ENCODE measurements around the gene DNAH3. TPM values are rescaled to one million over a fixed set of nuclear protein-coding genes. Genes with fewer than 3 reads are reported as not detected.

DNAH3 gene
- total RNA-seq, 1 experiment from 2014 or later: 0.21 TPM

- no peaks in the 10 kb centered on the region for H3K27me3 Mint-ChIP-seq (ENCODE audit: unreplicated experiment)
- CTCF ChIA-PET: no interaction called here
- DNase-seq: no peak
- no peak overlapping the region for H3K27ac Mint-ChIP-seq (ENCODE audit: unreplicated experiment)
- no TSS peak for BruUV-seq (replicated peaks)
- TF ChIP-seq, protein P1, sequence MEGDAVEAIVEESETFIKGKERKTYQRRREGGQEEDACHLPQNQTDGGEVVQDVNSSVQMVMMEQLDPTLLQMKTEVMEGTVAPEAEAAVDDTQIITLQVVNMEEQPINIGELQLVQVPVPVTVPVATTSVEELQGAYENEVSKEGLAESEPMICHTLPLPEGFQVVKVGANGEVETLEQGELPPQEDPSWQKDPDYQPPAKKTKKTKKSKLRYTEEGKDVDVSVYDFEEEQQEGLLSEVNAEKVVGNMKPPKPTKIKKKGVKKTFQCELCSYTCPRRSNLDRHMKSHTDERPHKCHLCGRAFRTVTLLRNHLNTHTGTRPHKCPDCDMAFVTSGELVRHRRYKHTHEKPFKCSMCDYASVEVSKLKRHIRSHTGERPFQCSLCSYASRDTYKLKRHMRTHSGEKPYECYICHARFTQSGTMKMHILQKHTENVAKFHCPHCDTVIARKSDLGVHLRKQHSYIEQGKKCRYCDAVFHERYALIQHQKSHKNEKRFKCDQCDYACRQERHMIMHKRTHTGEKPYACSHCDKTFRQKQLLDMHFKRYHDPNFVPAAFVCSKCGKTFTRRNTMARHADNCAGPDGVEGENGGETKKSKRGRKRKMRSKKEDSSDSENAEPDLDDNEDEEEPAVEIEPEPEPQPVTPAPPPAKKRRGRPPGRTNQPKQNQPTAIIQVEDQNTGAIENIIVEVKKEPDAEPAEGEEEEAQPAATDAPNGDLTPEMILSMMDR (IDR thresholded peaks at IDR 0.05; ENCODE audit: unreplicated experiment): no peak
- H3K36me3 Mint-ChIP-seq (ENCODE audit: insufficient read depth, unreplicated experiment): peaks cover 27% of the 10 kb centered on the region
- H3K9me3 Mint-ChIP-seq (ENCODE audit: low read depth, unreplicated experiment): peaks cover 2% of the 10 kb centered on the region
- H3K4me3 Mint-ChIP-seq (ENCODE audit: low read depth, unreplicated experiment): no peak overlapping the region
- peaks cover 8% of the 10 kb centered on the region for H3K4me1 Mint-ChIP-seq (ENCODE audit: low read depth, unreplicated experiment)
- intact Hi-C loops (cut with micrococcal nuclease; ENCODE audit: unreplicated experiment): no loop called here
Observed at GRCh38 chr16:21183995-21184394, 33.3 kb upstream of the DNAH3 start.

DNA sequence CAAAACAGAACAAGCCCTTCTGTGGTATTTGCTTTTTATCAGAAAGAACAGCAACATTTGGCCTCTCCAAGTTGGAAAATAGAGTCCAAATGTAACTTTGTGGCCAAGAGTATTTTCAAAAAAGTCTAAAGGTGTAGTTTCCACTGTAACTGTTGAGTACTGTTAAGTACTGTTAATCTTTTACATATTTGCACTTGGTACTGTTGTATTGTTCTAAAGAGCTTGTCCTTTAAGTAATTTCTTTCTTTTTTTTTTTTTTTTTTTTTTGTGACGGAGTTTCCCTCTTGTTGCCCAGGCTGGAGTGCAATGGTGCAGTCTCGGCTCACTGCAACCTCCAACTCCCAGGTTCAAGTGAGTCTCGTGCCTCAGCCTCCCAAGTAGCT, 29.3 kb upstream of the DNAH3 start:
- CTCF ChIA-PET: interaction anchor here (1.3 to 2.0 kb wide), 2 partner anchors 17 to 121 kb away, joined by 3 to 7 read pairs; no protein-coding TSS in a partner anchor

DNA sequence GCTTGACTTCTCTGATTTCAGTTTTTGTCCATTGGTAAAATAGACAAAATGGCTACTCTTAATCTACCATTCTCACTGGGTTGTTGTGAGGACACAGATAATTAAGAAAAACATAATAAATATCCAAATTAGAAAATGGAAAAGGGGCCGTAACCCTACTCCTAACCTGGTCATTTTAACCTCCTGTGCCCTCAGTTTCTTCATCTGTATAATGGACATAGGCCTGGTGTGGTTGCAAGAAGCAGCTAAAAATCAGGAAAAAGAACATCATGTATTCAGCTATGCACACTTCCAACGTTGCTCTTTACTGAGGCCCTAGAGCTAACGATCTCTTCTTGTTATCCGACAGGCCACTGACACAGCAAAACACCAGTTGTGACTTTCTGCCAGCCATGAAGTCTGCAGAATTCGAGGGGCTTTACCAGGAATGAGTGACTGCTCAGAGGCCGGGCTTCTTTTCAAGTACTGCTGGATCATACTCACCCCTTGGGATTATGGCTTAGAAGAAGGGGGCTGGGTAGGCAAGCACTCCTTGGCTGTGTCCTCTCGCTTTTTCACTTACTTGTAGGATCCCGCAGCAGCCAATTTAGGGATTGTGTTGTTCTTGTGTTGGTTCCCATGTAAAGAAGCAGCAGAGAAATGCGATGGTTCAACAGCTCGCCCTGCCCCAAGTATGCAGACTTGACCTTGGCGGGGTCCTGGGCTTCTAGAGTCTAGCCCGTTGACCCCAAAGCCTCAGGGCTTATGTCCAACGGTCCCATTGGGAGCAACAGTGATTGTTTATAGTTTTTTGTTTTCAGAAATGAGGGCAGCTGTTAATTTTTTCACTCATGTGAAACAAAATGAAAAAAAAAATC, 28.7 kb upstream of the DNAH3 start:
- CTCF ChIA-PET: interaction anchor here (0.5 to 2.0 kb wide), 4 partner anchors 16 to 1348 kb away, joined by 3 to 7 read pairs (median 3); no protein-coding TSS in a partner anchor
- no peak overlapping the region for H3K4me3 Mint-ChIP-seq (ENCODE audit: low read depth, unreplicated experiment)
- no peak overlapping the region for H3K27ac Mint-ChIP-seq (ENCODE audit: unreplicated experiment)
- intact Hi-C loops (cut with micrococcal nuclease; ENCODE audit: unreplicated experiment): no loop called here
- TF ChIP-seq, protein P1 (IDR thresholded peaks at IDR 0.05; ENCODE audit: unreplicated experiment): no peak
- H3K4me1 Mint-ChIP-seq (ENCODE audit: low read depth, unreplicated experiment): no peaks in the 10 kb centered on the region
- peaks cover 2% of the 10 kb centered on the region for H3K9me3 Mint-ChIP-seq (ENCODE audit: low read depth, unreplicated experiment)
- BruUV-seq (replicated peaks): TSS peak; percentile 26
- H3K27me3 Mint-ChIP-seq (ENCODE audit: unreplicated experiment): no peaks in the 10 kb centered on the region
- no peak for DNase-seq
- peaks cover 43% of the 10 kb centered on the region for H3K36me3 Mint-ChIP-seq (ENCODE audit: insufficient read depth, unreplicated experiment)

More for the DNA sequence above, 29.3 kb upstream of the DNAH3 start:
- TF ChIP-seq, protein P1 (IDR thresholded peaks at IDR 0.05; ENCODE audit: unreplicated experiment): no peak
- BruUV-seq (replicated peaks): no TSS peak
- no peak overlapping the region for H3K27ac Mint-ChIP-seq (ENCODE audit: unreplicated experiment)
- H3K36me3 Mint-ChIP-seq (ENCODE audit: insufficient read depth, unreplicated experiment): peaks cover 43% of the 10 kb centered on the region
- no peak for DNase-seq
- peaks cover 2% of the 10 kb centered on the region for H3K9me3 Mint-ChIP-seq (ENCODE audit: low read depth, unreplicated experiment)
- intact Hi-C loops (cut with micrococcal nuclease; ENCODE audit: unreplicated experiment): no loop called here
- no peak overlapping the region for H3K4me3 Mint-ChIP-seq (ENCODE audit: low read depth, unreplicated experiment)
- H3K4me1 Mint-ChIP-seq (ENCODE audit: low read depth, unreplicated experiment): no peaks in the 10 kb centered on the region
- H3K27me3 Mint-ChIP-seq (ENCODE audit: unreplicated experiment): no peaks in the 10 kb centered on the region

DNA sequence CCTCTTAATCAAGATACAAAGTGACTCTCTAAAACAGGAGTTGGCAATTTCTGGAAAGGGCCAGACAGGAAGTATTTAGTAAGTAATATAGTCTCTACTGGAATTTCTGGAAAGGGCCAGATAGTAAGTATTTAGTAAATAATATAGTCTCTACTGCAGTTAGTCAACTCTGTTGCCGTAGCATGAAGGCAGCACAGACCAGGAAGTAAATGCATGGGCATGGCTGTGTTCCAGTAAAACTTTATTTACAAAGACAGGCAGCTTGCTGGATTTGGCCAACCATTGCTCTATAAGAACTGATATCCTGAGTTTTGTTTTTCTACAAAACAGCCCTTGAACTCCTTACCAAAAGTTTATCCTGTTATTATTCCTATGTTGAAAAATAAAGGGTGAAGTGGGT, 24.8 kb upstream of the DNAH3 start:
- Mint-ChIP-seq H3K4me3 (ENCODE audit: low read depth, unreplicated experiment) (no peak overlapping the region), H3K36me3 (ENCODE audit: insufficient read depth, unreplicated experiment) (peaks cover 55% of the 10 kb centered on the region), H3K27me3 (ENCODE audit: unreplicated experiment) (no peaks in the 10 kb centered on the region), H3K4me1 (ENCODE audit: low read depth, unreplicated experiment) (no peaks in the 10 kb centered on the region), H3K27ac (ENCODE audit: unreplicated experiment) (no peak overlapping the region), H3K9me3 (ENCODE audit: low read depth, unreplicated experiment) (no peaks in the 10 kb centered on the region)
- BruUV-seq (replicated peaks): no TSS peak
- DNase-seq: no peak
- TF ChIP-seq, protein P1 (IDR thresholded peaks at IDR 0.05; ENCODE audit: unreplicated experiment): no peak
- CTCF ChIA-PET: interaction anchor here (0.6 to 1.7 kb wide), 3 partner anchors 13 to 125 kb away, joined by 4 to 5 read pairs (median 5); no protein-coding TSS in a partner anchor
- intact Hi-C loops (cut with micrococcal nuclease; ENCODE audit: unreplicated experiment): no loop called here
